SJSA1 (cell line): ENCODE measurements around the gene KIF5A. TPM values are rescaled to one million over a fixed set of nuclear protein-coding genes. Genes with fewer than 3 reads are reported as not detected.

Experiments
- DNase-seq, 2 experiments: peaks; one replicate each; pipeline ENCODE4 v3.0.0-alpha.2; 2015 to 2020; ENCODE audit warnings: low spot score in 2 of 2, low read depth in 1 of 2
- H3K27ac ChIP-seq: fragments of 250-450 bp; sonication (Bioruptor Pico); 2 replicates; pipeline ENCODE4 v1.5.1; 2020; ENCODE audit warnings: mild to moderate bottlenecking, moderate library complexity
- H3K27me3 ChIP-seq: fragments of 250-450 bp; sonication (Bioruptor Pico); replicated peaks from 2 replicates; pipeline ENCODE4 v1.5.1; 2020; ENCODE audit warnings: mild to moderate bottlenecking, moderate library complexity
- H3K36me3 ChIP-seq: fragments of 250-450 bp; sonication (Bioruptor Pico); 2 replicates; pipeline ENCODE4 v1.5.1; 2020; ENCODE audit warnings: mild to moderate bottlenecking
- H3K4me1 ChIP-seq: fragments of 250-450 bp; sonication (Bioruptor Pico); replicated peaks from 2 replicates; pipeline ENCODE4 v1.6.1; 2021; ENCODE audit warnings: mild to moderate bottlenecking
- H3K4me3 ChIP-seq: fragments of 250-450 bp; sonication (Bioruptor Pico); 2 replicates; pipeline ENCODE4 v1.5.1; 2020; ENCODE audit warnings: mild to moderate bottlenecking
- H3K9me3 ChIP-seq: fragments of 250-450 bp; sonication (Bioruptor Pico); replicated peaks from 2 replicates; pipeline ENCODE4 v1.5.1; 2020; ENCODE audit warnings: mild to moderate bottlenecking
- total RNA-seq: library from RNA; depleted of rRNA; stranded (reverse); fragments of >200 nt; shearing (Covaris generic); gene quantifications from 2 replicates; pipeline ENCODE4 v1.2.3, GENCODE V29; 2014

The KIF5A gene
- total RNA-seq, 1 experiment from 2014 or later: 2.1 TPM

DNA sequence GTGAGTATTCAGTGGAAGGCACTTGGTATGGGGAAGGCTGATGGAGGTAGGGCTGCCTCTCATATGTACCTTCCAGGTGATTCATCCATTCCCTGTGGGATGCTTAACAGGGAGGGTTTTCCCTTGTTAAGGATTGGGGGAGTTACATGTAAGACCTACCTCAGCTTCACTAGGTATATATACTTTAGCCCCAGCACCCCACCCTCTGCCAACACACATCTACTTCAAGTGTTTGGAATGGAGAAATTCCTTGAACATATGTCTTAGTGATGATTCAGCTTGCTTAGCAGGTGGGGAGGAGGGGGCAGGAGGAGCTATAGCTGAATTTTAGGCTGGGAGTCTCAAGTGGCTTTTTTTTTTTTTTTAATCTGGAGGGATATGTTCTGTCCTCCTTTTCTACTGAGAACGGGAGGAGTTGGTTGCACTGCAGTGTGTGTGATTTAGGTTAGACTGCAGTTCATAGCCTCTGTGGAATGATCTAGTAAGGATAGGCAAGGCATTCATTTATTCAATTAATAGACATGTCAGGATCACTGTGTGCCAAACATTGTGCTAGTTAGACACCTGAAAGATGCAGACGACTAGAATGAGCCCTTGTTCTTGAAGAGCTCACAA is 42.8 kb downstream of the KIF5A start:
- Histone ChIP-seq H3K4me1 (peaks cover 24% of the 10 kb centered on the region), H3K27me3 (peaks cover 7% of the 10 kb centered on the region), H3K4me3 (no peak overlapping the region), H3K27ac (no peak overlapping the region), H3K36me3 (peaks cover 49% of the 10 kb centered on the region), H3K9me3 (0 out of 2 replicates have a peak, but pooled peaks cover 2% of the 10 kb centered on the region)
- DNase-seq: peak; percentile 79 to 82

DNA sequence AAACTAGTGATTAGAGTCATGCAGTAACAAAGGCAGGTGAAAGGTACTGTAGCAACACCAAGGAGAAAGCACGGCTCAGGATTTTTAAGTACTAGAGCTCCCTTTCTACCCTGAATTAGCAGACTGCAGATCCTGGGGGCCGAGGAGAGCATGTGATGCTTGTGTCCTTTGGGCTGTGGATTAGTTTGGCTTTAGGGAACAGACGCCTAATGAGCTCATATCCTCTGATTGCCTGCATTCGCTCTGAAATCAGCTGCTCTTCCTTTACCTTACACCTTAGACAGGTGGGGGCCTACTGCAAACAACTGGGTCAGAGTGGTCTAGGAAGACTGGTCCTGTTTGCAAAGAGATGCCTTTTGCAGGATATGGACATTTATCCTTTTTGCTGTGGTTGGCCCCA is 43.3 kb downstream of the KIF5A start:
- Histone ChIP-seq H3K9me3 (0 out of 2 replicates have a peak, but pooled peaks cover 2% of the 10 kb centered on the region), H3K36me3 (peaks cover 54% of the 10 kb centered on the region), H3K4me1 (peaks cover 24% of the 10 kb centered on the region), H3K4me3 (no peak overlapping the region), H3K27me3 (peaks cover 2% of the 10 kb centered on the region), H3K27ac (no peak overlapping the region)
- no peak for DNase-seq

DNA sequence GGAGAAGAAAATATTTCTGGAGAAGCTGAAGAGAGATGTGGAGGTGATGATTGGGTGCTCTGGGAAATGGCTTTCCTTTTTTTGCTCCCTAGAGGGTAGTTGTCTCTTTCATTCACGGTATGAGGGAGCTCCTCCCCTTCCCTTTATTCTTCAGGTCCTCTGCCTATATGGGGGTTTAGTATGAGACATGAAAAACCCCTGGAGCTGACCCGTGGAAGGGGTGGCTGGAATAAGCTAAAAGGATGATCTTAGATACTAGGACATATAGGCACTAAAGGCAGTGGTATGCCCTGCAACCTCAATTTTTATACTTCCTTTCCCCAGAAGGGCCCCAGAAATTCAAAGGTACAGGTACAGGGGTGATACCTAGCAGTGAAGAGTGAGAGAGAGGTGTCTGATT is 50.6 kb downstream of the KIF5A start:
- Histone ChIP-seq H3K27ac (no peak overlapping the region), H3K4me3 (no peak overlapping the region), H3K36me3 (peaks cover 83% of the 10 kb centered on the region), H3K9me3 (0 out of 2 replicates have a peak, but pooled peaks cover 4% of the 10 kb centered on the region), H3K27me3 (no peaks in the 10 kb centered on the region), H3K4me1 (peaks cover 18% of the 10 kb centered on the region)
- DNase-seq: peak; percentile 74 to 86

DNA sequence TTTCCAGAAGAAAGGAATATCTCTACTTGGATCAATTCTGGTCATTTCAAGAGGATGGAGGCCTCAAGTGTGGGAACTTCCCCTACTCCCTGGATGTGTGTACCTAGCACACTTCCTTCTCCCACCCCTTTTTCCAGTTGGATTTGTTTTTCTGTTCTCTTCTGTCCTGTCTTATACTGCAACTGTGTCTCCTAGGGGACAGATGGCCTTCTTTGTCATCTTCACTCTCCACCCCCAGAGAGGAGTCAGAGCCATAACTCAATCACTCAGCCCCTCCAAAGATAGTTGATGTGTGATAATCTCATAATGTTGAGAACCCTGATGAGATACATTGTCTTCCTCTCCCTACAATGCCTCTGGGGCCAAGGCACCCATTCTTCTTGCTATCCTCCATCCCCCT is 52.7 kb downstream of the KIF5A start:
- peaks cover 23% of the 10 kb centered on the region for H3K4me1 ChIP-seq
- no peak overlapping the region for H3K27ac ChIP-seq
- H3K4me3 ChIP-seq: no peak overlapping the region
- 0 out of 2 replicates have a peak, but pooled peaks cover 4% of the 10 kb centered on the region for H3K9me3 ChIP-seq
- H3K27me3 ChIP-seq: no peaks in the 10 kb centered on the region
- peak; percentile 77 to 86 for DNase-seq
- peaks cover 81% of the 10 kb centered on the region for H3K36me3 ChIP-seq

DNA sequence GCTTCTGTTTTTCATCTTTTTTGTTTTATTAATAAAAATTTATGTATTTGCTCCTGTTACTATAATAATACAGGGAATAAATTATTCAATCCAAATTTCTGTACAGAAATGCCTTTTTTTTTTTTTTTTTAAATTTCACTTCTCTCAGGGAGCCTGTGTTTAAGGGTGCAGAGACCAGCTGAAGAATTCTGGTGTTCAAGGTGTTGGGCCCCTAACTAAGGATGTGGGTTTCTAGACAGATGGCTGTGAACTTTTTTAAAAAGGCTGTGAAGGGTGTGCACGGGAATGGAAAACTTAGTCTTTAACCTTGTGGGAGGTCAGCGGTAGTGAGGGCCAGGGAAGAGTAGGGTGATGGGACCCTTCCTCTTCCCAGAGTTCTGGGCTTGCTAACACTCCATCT is 53.5 kb downstream of the KIF5A start:
- peak; percentile 77 to 83 for DNase-seq
- H3K4me1 ChIP-seq: peaks cover 23% of the 10 kb centered on the region
- H3K4me3 ChIP-seq: no peak overlapping the region
- H3K27me3 ChIP-seq: no peaks in the 10 kb centered on the region
- peaks cover 82% of the 10 kb centered on the region for H3K36me3 ChIP-seq
- 0 out of 2 replicates have a peak, but pooled peaks cover 4% of the 10 kb centered on the region for H3K9me3 ChIP-seq
- H3K27ac ChIP-seq: no peak overlapping the region

DNA sequence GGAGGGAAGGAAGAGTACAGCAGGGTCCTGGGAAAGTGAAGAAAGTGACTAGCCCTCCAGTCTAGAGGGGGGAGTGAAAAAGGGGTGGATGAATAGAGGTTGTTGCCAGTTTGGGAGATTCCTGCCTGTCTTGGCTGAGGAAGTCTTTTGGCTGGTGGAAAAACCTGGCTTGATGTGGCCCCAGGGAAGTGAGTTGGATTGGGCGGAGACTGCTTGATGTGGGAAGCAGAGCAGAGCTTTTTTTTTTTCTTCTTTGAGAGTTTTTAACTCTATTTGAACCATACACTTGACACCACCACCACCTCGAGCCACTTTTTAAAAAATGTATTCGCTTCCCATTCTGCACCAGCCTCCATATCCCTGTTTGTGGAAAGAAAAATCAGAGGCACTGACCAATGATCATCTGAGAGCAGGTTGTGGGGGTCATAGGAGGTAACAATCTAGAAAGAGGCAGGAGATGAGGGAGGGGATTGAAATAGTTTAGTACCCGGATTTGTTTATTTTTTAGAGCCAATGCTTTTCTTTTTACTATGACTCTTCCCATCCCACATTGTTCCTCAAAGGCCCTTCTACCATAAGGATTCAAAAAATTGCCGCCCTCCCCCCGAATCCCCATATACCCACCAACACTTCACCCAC is 54.1 kb downstream of the KIF5A start:
- DNase-seq: peak in 1 of 2 experiments; percentile 80
- Histone ChIP-seq H3K4me3 (peak overlapping the region; percentile 53), H3K4me1 (peaks cover 23% of the 10 kb centered on the region), H3K27me3 (no peaks in the 10 kb centered on the region), H3K27ac (peak overlapping the region; percentile 69), H3K36me3 (peaks cover 83% of the 10 kb centered on the region), H3K9me3 (0 out of 2 replicates have a peak, but pooled peaks cover 4% of the 10 kb centered on the region)

DNA sequence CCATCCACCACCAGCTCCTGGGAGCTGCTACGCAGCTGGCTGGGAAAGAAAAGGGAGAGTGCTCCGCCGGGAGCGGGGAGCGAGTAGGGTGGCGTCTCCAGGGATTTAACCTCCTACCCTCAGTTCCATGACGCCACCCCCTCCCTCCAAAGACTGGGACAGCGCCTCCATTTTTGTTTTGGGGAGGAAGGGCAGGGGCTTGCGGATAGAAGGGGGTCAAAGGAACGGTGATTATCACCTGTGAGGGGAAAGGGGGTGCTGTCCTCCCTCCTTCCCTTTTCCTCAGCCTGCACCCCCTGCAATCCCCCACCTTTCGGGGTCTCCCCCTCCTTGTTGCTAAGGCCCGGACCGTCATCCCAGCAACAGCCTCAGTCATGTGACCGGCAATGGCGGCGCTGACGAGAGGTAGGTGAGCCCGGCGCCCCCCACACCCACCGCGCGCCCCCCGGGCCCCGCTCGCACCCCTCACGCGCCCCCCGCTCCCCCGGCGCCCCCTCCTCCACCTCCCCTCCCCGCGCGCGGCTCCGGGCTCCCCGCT is 54.7 kb downstream of the KIF5A start, which contains the start of gene DTX3:
TSS of gene DTX3 (plus strand) at position 371 of the 538 bp plus-strand sequence. CDS start 1,694 bp downstream, outside the sequence.
- Histone ChIP-seq H3K27me3 (no peaks in the 10 kb centered on the region), H3K36me3 (peaks cover 82% of the 10 kb centered on the region), H3K27ac (peak within 1 kb of the TSS; percentile 69), H3K4me1 (peaks cover 23% of the 10 kb centered on the region), H3K4me3 (peak within 1 kb of the TSS; percentile 53), H3K9me3 (0 out of 2 replicates have a peak, but pooled peaks cover 4% of the 10 kb centered on the region)
- no peak for DNase-seq

DNA sequence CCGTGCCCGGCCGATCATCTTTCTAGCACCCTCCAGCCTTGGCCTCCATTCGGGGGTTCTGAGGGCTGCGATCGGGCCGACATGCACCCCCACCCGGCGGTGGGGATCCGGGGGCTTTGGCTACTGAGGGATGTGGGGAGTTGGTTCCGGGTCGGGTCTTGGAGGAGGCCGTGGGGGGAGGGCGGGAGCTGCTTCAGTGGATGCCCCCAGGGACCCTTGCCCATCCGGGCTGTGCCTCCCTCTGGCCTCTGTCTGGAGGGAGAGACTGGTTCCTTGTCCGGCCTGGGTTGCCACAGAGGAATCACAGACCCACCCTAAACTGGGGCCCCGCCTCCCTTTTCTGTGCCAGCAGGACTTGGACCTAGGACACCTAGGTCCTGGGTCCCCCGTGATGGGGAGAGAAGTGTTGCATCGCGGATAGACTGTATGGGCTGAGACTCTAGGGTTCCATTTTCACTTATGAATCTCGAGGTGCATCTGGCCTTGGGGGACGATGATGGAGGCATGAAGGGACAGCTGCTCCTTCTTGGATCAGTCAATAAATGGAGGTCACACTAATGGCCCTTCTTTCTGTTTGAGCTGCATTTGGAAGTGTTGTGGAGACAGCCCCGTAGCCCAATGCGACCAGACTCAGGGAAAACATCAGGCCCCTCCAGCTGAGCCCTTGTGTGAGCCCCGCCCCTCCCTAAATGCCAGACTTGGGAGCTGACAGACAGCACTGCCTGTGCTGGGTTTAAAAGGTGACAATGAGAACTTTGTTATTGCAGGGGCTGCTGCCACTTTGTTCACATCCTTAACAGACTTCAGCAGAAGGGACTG is 55.4 kb downstream of the KIF5A start:
- no peak for DNase-seq

DNA sequence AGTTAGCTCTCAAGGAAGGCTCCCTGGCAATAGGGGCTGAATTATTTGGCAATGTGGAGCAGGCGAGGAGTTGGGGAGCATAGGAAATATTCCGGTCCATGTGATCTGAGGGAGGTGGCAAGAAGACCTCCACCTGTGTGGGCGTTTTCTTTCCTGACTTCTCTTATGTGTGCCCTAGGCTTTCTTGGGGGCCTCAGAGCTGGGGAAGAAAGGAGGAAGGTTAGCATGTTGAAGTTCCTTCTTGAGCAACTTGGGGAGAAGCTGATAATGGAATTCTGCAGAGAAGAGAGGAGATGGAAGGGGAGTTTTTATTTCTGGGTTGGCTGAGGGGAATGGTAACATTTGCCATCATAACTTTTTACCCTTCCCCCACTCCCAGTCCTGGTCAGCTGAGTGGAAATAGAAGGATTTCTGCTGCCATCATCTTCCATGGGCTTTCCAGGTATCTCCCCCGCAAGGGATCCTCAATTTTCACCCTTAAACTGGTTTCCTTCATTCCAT is 56.0 kb downstream of the KIF5A start:
- peak; percentile 75 to 85 for DNase-seq
- H3K4me1 ChIP-seq: peaks cover 25% of the 10 kb centered on the region
- no peaks in the 10 kb centered on the region for H3K27me3 ChIP-seq
- H3K36me3 ChIP-seq: peaks cover 69% of the 10 kb centered on the region
- H3K27ac ChIP-seq: no peak overlapping the region
- 0 out of 2 replicates have a peak, but pooled peaks cover 4% of the 10 kb centered on the region for H3K9me3 ChIP-seq
- peak overlapping the region; percentile 53 for H3K4me3 ChIP-seq

More for the DNA sequence above, 55.4 kb downstream of the KIF5A start:
- H3K4me1 ChIP-seq: peaks cover 23% of the 10 kb centered on the region
- peak overlapping the region; percentile 53 for H3K4me3 ChIP-seq
- peak overlapping the region; percentile 69 for H3K27ac ChIP-seq
- H3K27me3 ChIP-seq: no peaks in the 10 kb centered on the region
- 0 out of 2 replicates have a peak, but pooled peaks cover 4% of the 10 kb centered on the region for H3K9me3 ChIP-seq
- H3K36me3 ChIP-seq: peaks cover 75% of the 10 kb centered on the region

DNA sequence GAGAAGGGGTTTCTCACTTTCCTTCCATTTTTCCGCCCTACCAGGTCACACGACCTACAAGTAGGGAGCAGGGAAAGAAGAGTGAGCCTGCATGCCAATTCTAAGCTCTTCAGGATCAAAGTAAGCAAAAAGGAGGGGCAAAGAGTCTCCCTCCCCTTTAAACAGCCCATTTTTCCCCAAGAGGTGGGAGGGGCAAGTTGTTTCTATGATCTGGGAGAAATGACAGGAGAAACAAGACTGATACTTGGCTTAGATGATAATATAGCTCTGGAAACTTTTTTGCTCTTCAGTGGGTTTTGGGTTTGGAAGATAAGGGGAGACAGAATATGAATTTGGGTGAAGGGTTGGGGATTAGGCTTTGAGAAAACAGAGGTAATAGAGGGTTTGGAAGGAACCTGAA is 56.6 kb downstream of the KIF5A start:
- Histone ChIP-seq H3K9me3 (0 out of 2 replicates have a peak, but pooled peaks cover 4% of the 10 kb centered on the region), H3K27me3 (no peaks in the 10 kb centered on the region), H3K36me3 (peaks cover 65% of the 10 kb centered on the region), H3K27ac (no peak overlapping the region), H3K4me3 (no peak overlapping the region), H3K4me1 (peaks cover 30% of the 10 kb centered on the region)
- peak; percentile 76 to 86 for DNase-seq

DNA sequence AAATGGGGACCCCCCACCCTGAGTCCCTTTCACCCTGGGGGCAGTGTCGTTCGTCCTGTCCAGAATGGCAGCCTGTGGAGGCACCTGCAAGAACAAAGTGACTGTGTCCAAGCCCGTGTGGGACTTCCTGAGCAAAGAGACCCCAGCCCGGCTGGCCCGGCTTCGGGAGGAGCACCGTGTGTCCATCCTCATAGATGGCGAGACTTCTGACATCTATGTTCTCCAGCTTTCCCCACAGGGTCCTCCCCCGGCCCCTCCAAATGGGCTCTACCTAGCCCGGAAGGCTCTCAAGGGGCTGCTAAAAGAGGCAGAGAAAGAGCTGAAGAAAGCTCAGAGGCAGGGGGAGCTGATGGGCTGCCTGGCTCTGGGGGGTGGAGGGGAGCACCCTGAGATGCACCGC is 57.0 kb downstream of the KIF5A start:
- peak in 1 of 2 experiments; percentile 72 for DNase-seq
- H3K27me3 ChIP-seq: no peaks in the 10 kb centered on the region
- 0 out of 2 replicates have a peak, but pooled peaks cover 4% of the 10 kb centered on the region for H3K9me3 ChIP-seq
- H3K36me3 ChIP-seq: peaks cover 62% of the 10 kb centered on the region
- H3K4me3 ChIP-seq: no peak overlapping the region
- H3K4me1 ChIP-seq: peaks cover 32% of the 10 kb centered on the region
- H3K27ac ChIP-seq: no peak overlapping the region

DNA sequence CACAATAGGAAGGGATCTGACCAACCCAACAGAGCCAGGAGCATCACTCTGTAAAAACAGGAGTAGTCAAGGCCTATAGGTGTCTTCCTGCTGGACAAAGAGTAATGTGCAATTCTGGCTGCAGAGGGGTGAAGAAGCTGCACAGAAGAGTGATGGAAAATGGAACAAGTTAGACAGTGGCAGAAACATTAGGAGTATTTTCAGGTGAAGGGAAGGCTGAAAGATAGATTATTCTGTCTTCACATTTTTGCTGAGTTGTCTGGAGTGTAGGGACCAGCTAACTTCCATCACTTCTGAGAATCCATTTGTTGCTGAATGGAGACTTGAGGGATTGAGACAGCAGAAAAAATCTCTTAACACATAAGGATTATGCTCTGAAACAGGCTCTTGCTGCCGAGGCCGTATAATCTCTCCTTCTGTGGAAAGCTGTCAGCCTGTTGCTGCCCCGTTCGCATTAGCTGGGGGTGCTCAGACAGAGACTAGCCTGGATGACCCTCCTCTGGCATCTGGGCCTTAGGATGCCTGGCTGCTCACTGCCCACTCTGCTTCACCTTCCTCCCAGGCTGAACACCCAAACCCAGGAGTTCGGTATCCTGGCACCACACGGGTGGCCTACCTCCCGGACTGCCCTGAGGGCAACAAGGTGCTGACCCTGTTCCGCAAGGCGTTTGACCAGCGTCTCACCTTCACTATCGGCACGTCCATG is 58.3 kb downstream of the KIF5A start:
- DNase-seq: peak in 1 of 2 experiments; percentile 77
- 0 out of 2 replicates have a peak, but pooled peaks cover 4% of the 10 kb centered on the region for H3K9me3 ChIP-seq
- peaks cover 37% of the 10 kb centered on the region for H3K4me1 ChIP-seq
- peaks cover 53% of the 10 kb centered on the region for H3K36me3 ChIP-seq
- H3K27ac ChIP-seq: no peak overlapping the region
- 0 out of 2 replicates have a peak, but pooled peaks cover 2% of the 10 kb centered on the region for H3K27me3 ChIP-seq
- no peak overlapping the region for H3K4me3 ChIP-seq
